ENCODE measurements around the gene GDPD5. TPM values are rescaled to one million over a fixed set of nuclear protein-coding genes. Genes with fewer than 3 reads are reported as not detected.

Gene GDPD5
- total RNA-seq, 1 experiment from 2014 or later = 7.8 TPM

GRCh38 chr11:75475767-75476650, 49.7 kb downstream of the GDPD5 start:
- Histone ChIP-seq H3K4me2 (ENCODE audit: insufficient read depth, insufficient read length, low read length) (no peak overlapping the region), H2BK120ac (ENCODE audit: low read depth, low read length, poor library complexity, severe bottlenecking) (no peak overlapping the region), H3K4me1 (ENCODE audit: insufficient read depth, low read length) (no peaks in the 10 kb centered on the region), H4K8ac (replicated peaks; ENCODE audit: insufficient read length, low read depth, low read length) (no peak overlapping the region), H3K23me2 (ENCODE audit: insufficient read length, low read depth, low read length, poor library complexity, severe bottlenecking) (no peaks in the 10 kb centered on the region), H2BK5ac (ENCODE audit: insufficient read length, low read length) (no peak overlapping the region), H4K91ac (ENCODE audit: insufficient read length, low read depth, low read length) (no peak overlapping the region), H3K18ac (ENCODE audit: insufficient read length, low read depth, low read length) (no peak overlapping the region), H2BK12ac (ENCODE audit: insufficient read length, low read depth, low read length) (no peak overlapping the region), H3K27me3 (ENCODE audit: insufficient read depth, low read length) (no peaks in the 10 kb centered on the region), H2BK20ac (ENCODE audit: low read depth, low read length, poor library complexity, severe bottlenecking) (no peak overlapping the region), H3K79me2 (ENCODE audit: insufficient read depth, low read length) (no peaks in the 10 kb centered on the region), H4K20me1 (ENCODE audit: control insufficient read depth, insufficient read depth, insufficient read length) (no peaks in the 10 kb centered on the region), H2BK15ac (ENCODE audit: low read depth, low read length) (no peak overlapping the region), H2AFZ (ENCODE audit: low read length) (no peak overlapping the region), H3T11ph (ENCODE audit: low read length) (no peak overlapping the region), H3K14ac (ENCODE audit: insufficient read depth, low read length) (no peak overlapping the region), H4K5ac (ENCODE audit: insufficient read length, low read depth, low read length) (no peak overlapping the region), H3K9me3 (ENCODE audit: control insufficient read depth, low read depth, low read length) (no peaks in the 10 kb centered on the region), H3K9ac (ENCODE audit: extremely low read depth, insufficient read length, low read length) (no peak overlapping the region), H2AK5ac (ENCODE audit: insufficient read length, low read length) (no peak overlapping the region), H3K56ac (ENCODE audit: insufficient read length, low read depth, low read length) (no peak overlapping the region), H3K27ac (ENCODE audit: insufficient read length, low read depth, low read length) (no peak overlapping the region), H3K4ac (ENCODE audit: low read depth, low read length) (no peak overlapping the region), H3K23ac (ENCODE audit: insufficient read length, low read depth, low read length) (no peak overlapping the region), H3K79me1 (ENCODE audit: insufficient read depth, low read depth, low read length, poor library complexity, severe bottlenecking) (no peaks in the 10 kb centered on the region)
- Mint-ChIP-seq H3K27me3 (ENCODE audit: low read depth) (no peaks in the 10 kb centered on the region; the same call in 1 of the 2 replicates), H3K27ac (no peak overlapping the region; a peak in 1 of 7 replicates), H3K36me3 (ENCODE audit: insufficient read depth in 1 of 3, low read depth in 3 of 3) (no peaks in the 10 kb centered on the region), H3K4me1 (peaks cover 16 to 33% of the 10 kb centered on the region in 2 experiments), H3K4me3 (peak overlapping the region in 1 of 2 experiments; percentile 7; a peak in 1 of 5 replicates), H3K9me3 (no peaks in the 10 kb centered on the region; a peak in 1 of 5 replicates)
- DNase-seq = no peak
- TF ChIP-seq, protein P1, sequence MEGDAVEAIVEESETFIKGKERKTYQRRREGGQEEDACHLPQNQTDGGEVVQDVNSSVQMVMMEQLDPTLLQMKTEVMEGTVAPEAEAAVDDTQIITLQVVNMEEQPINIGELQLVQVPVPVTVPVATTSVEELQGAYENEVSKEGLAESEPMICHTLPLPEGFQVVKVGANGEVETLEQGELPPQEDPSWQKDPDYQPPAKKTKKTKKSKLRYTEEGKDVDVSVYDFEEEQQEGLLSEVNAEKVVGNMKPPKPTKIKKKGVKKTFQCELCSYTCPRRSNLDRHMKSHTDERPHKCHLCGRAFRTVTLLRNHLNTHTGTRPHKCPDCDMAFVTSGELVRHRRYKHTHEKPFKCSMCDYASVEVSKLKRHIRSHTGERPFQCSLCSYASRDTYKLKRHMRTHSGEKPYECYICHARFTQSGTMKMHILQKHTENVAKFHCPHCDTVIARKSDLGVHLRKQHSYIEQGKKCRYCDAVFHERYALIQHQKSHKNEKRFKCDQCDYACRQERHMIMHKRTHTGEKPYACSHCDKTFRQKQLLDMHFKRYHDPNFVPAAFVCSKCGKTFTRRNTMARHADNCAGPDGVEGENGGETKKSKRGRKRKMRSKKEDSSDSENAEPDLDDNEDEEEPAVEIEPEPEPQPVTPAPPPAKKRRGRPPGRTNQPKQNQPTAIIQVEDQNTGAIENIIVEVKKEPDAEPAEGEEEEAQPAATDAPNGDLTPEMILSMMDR (conservative IDR thresholded peaks at IDR 0.05) = no peak
- no CpG with 5 or more reads among the region's 9 CpGs for WGBS (ENCODE audit: extremely low coverage, insufficient read length, low lambda C conversion rate)
